Glomerular endothelial cell (primary cell): ENCODE data around the gene CFTR. TPM values are rescaled to one million over a fixed set of nuclear protein-coding genes. Genes with fewer than 3 reads are reported as not detected.
"Not testable (repeated sequence)": the region's sequence is repeated elsewhere in the genome, so short reads cannot be mapped to it uniquely, and the experiment has no call there.

Source experiments
- DNase-seq: peaks from one replicate; pipeline ENCODE4 v3.0.0-alpha.2; 2011; ENCODE audit warnings: low read depth, low spot score; ENCODE audit errors: extremely low read depth
- total RNA-seq: library from RNA; depleted of rRNA; stranded (reverse); fragments of >200 nt; gene quantifications from 2 replicates; pipeline ENCODE4 v1.2.3, GENCODE V29; 2015

The CFTR gene
- total RNA-seq, 1 donor from 2014 or later, result not detected

- no peak for DNase-seq
Observed at GRCh38 chr7:117493460-117493859, 13.6 kb downstream of the CFTR start.

GRCh38 chr7:117495308-117495707 is 15.5 kb downstream of the CFTR start:
- no peak for DNase-seq

- no peak for DNase-seq
Observed at GRCh38 chr7:117502331-117502730, 22.5 kb downstream of the CFTR start.

- DNase-seq, result no peak
Observed at GRCh38 chr7:117505238-117505637, 25.4 kb downstream of the CFTR start.

GRCh38 chr7:117508676-117509075 is 28.9 kb downstream of the CFTR start:
- no peak for DNase-seq

- DNase-seq, result not testable (repeated sequence)
Observed at GRCh38 chr7:117517194-117517593, 37.4 kb downstream of the CFTR start.

- DNase-seq, result no peak
Observed at GRCh38 chr7:117530390-117530789, 50.6 kb downstream of the CFTR start.

- DNase-seq, result no peak
Observed at GRCh38 chr7:117531595-117532244, 51.9 kb downstream of the CFTR start.

- DNase-seq, result no peak
Observed at GRCh38 chr7:117538053-117538452, 58.2 kb downstream of the CFTR start.

- no peak for DNase-seq
Observed at GRCh38 chr7:117544061-117544460, 64.2 kb downstream of the CFTR start.

- no peak for DNase-seq
Observed at GRCh38 chr7:117548035-117548434, 68.2 kb downstream of the CFTR start.

GRCh38 chr7:117550625-117551024 is 70.8 kb downstream of the CFTR start:
- DNase-seq, result no peak

GRCh38 chr7:117552660-117553059 is 72.8 kb downstream of the CFTR start:
- no peak for DNase-seq

- no peak for DNase-seq
Observed at GRCh38 chr7:117555260-117555659, 75.4 kb downstream of the CFTR start.

- DNase-seq, result no peak
Observed at GRCh38 chr7:117559391-117559790, 79.6 kb downstream of the CFTR start.

- no peak for DNase-seq
Observed at GRCh38 chr7:117560030-117560429, 80.2 kb downstream of the CFTR start.

- DNase-seq, result no peak
Observed at GRCh38 chr7:117562759-117563158, 82.9 kb downstream of the CFTR start.

GRCh38 chr7:117564080-117564479 is 84.3 kb downstream of the CFTR start:
- no peak for DNase-seq

- DNase-seq, result no peak
Observed at GRCh38 chr7:117564627-117565026, 84.8 kb downstream of the CFTR start.

- DNase-seq, result no peak
Observed at GRCh38 chr7:117565226-117565625, 85.4 kb downstream of the CFTR start.

GRCh38 chr7:117567781-117568180 is 88.0 kb downstream of the CFTR start:
- no peak for DNase-seq

GRCh38 chr7:117572856-117573620 is 93.2 kb downstream of the CFTR start:
- DNase-seq, result no peak
